DMS53 (cell line): Measurements from ENCODE around the gene POLG.

Experiments used
- DNase-seq: peaks from one replicate; lab custom pipeline; 2025; lab: John Stamatoyannopoulos, UW

The POLG gene

GRCh38 chr15:89370120-89370977 is 35.7 kb upstream of the POLG start:
- no peak for DNase-seq

- no peak for DNase-seq
Observed at GRCh38 chr15:89369341-89369947, 34.8 kb upstream of the POLG start.

GRCh38 chr15:89368566-89369223 is 34.1 kb upstream of the POLG start:
- peak; percentile 23 for DNase-seq

- peak; percentile 90 for DNase-seq
Observed at GRCh38 chr15:89367485-89368451, 33.1 kb upstream of the POLG start.

GRCh38 chr15:89366656-89367393 is 32.2 kb upstream of the POLG start:
- DNase-seq, result no peak

GRCh38 chr15:89365462-89366065 is 30.9 kb upstream of the POLG start:
- DNase-seq, result no peak

GRCh38 chr15:89364741-89365450 is 30.3 kb upstream of the POLG start:
- DNase-seq, result no peak

- peak; percentile 37 for DNase-seq
Observed at GRCh38 chr15:89364341-89364740, 29.7 kb upstream of the POLG start.

GRCh38 chr15:89363770-89364169 is 29.1 kb upstream of the POLG start:
- no peak for DNase-seq

GRCh38 chr15:89363133-89363532 is 28.5 kb upstream of the POLG start:
- DNase-seq, result no peak

- peak; percentile 74 for DNase-seq
Observed at GRCh38 chr15:89362203-89363101, 27.8 kb upstream of the POLG start.

GRCh38 chr15:89361451-89362202 is 27.0 kb upstream of the POLG start:
- DNase-seq, result peak; percentile 67

- DNase-seq, result no peak
Observed at GRCh38 chr15:89360294-89360971, 25.8 kb upstream of the POLG start.

- no peak for DNase-seq
Observed at GRCh38 chr15:89359471-89360293, 25.1 kb upstream of the POLG start.

- DNase-seq, result peak; percentile 82
Observed at GRCh38 chr15:89358755-89359439, 24.3 kb upstream of the POLG start.

GRCh38 chr15:89358435-89358754 is 23.8 kb upstream of the POLG start:
- DNase-seq, result no peak
